OCI-LY3 (cell line): ENCODE data around the gene GTSE1.

Experiments used
- CTCF ChIP-seq: fragments of 200-600, 300-600 bp; sonication (generic); IDR thresholded peaks from 2 replicates; pipeline ENCODE4 v1.5.1; 2014; ENCODE audit warnings: antibody characterized with exemption, low read length, low read depth
- EZH2phosphoT487 ChIP-seq: fragments of 200-600 bp; shearing (Covaris generic); IDR thresholded peaks from 2 replicates; pipeline ENCODE4 v1.6.1; 2018; ENCODE audit warnings: antibody characterized with exemption, mixed run types, low read depth

- TF ChIP-seq CTCF, result no peak
- TF ChIP-seq EZH2phosphoT487, result no peak
Observed at GRCh38 chr22:46370584-46371291, 74.1 kb downstream of the GTSE1 start.
